ENCODE results near the gene CDH4. TPM values are rescaled to one million over a fixed set of nuclear protein-coding genes. Genes with fewer than 3 reads are reported as not detected.

Gene CDH4
- total RNA-seq, 1 experiment from 2014 or later = 25.0 TPM

GRCh38 chr20:61628901-61629601 is 377.0 kb downstream of the CDH4 start:
- intact Hi-C loops (cut with micrococcal nuclease) = no loop called here
- H3K4me3 Mint-ChIP-seq (ENCODE audit: unreplicated experiment) = no peak overlapping the region
- BruUV-seq (replicated peaks) = no TSS peak
- ChIA-PET CTCF (interaction anchor here (0.6 kb wide), 1 partner anchor 122 kb away, joined by 3 read pairs; no protein-coding TSS in a partner anchor), POLR2A (no interaction called here)
- no peaks in the 10 kb centered on the region for H3K27me3 Mint-ChIP-seq (ENCODE audit: insufficient read depth, unreplicated experiment)
- no peaks in the 10 kb centered on the region for H3K4me1 Mint-ChIP-seq (ENCODE audit: insufficient read depth, unreplicated experiment)
- H3K27ac Mint-ChIP-seq (ENCODE audit: low read depth, unreplicated experiment) = no peak overlapping the region
- peaks cover 9% of the 10 kb centered on the region for H3K9me3 Mint-ChIP-seq (ENCODE audit: unreplicated experiment)
- H3K36me3 Mint-ChIP-seq (ENCODE audit: insufficient read depth, unreplicated experiment) = no peaks in the 10 kb centered on the region
- TF ChIP-seq CTCF (IDR thresholded peaks at IDR 0.05; ENCODE audit: unreplicated experiment) = no peak
- DNase-seq (ENCODE audit: unreplicated experiment) = no peak

GRCh38 chr20:61629602-61630390 is 377.7 kb downstream of the CDH4 start:
- DNase-seq (ENCODE audit: unreplicated experiment) = no peak
- Mint-ChIP-seq H3K27me3 (ENCODE audit: insufficient read depth, unreplicated experiment) (no peaks in the 10 kb centered on the region), H3K9me3 (ENCODE audit: unreplicated experiment) (peaks cover 9% of the 10 kb centered on the region), H3K4me3 (ENCODE audit: unreplicated experiment) (no peak overlapping the region), H3K27ac (ENCODE audit: low read depth, unreplicated experiment) (no peak overlapping the region), H3K36me3 (ENCODE audit: insufficient read depth, unreplicated experiment) (no peaks in the 10 kb centered on the region), H3K4me1 (ENCODE audit: insufficient read depth, unreplicated experiment) (no peaks in the 10 kb centered on the region)
- CTCF ChIA-PET = interaction anchor here (0.6 kb wide), 2 partner anchors 123 to 222 kb away, joined by 3 read pairs; no protein-coding TSS in a partner anchor
- TF ChIP-seq CTCF (IDR thresholded peaks at IDR 0.05; ENCODE audit: unreplicated experiment) = no peak
- no TSS peak for BruUV-seq (replicated peaks)
- intact Hi-C loops (cut with micrococcal nuclease) = no loop called here
- POLR2A ChIA-PET = no interaction called here

- Mint-ChIP-seq H3K4me3 (ENCODE audit: unreplicated experiment) (no peak overlapping the region), H3K27me3 (ENCODE audit: insufficient read depth, unreplicated experiment) (no peaks in the 10 kb centered on the region), H3K27ac (ENCODE audit: low read depth, unreplicated experiment) (no peak overlapping the region), H3K4me1 (ENCODE audit: insufficient read depth, unreplicated experiment) (no peaks in the 10 kb centered on the region), H3K9me3 (ENCODE audit: unreplicated experiment) (peaks cover 9% of the 10 kb centered on the region), H3K36me3 (ENCODE audit: insufficient read depth, unreplicated experiment) (no peaks in the 10 kb centered on the region)
- BruUV-seq (replicated peaks) = no TSS peak
- ChIA-PET POLR2A (no interaction called here), CTCF (interaction anchor here (0.6 kb wide), 1 partner anchor 221 kb away, joined by 3 read pairs; no protein-coding TSS in a partner anchor)
- no peak for DNase-seq (ENCODE audit: unreplicated experiment)
- intact Hi-C loops (cut with micrococcal nuclease) = no loop called here
- no peak for TF ChIP-seq CTCF (IDR thresholded peaks at IDR 0.05; ENCODE audit: unreplicated experiment)
Measured at GRCh38 chr20:61630391-61630650, 378.3 kb downstream of the CDH4 start.

- POLR2A ChIA-PET = no interaction called here
- H3K4me1 Mint-ChIP-seq (ENCODE audit: insufficient read depth, unreplicated experiment) = no peaks in the 10 kb centered on the region
- H3K27ac Mint-ChIP-seq (ENCODE audit: low read depth, unreplicated experiment) = no peak overlapping the region
- no peaks in the 10 kb centered on the region for H3K27me3 Mint-ChIP-seq (ENCODE audit: insufficient read depth, unreplicated experiment)
- TF ChIP-seq CTCF (IDR thresholded peaks at IDR 0.05; ENCODE audit: unreplicated experiment) = no peak
- CTCF ChIA-PET = no interaction called here
- no peak for DNase-seq (ENCODE audit: unreplicated experiment)
- no peaks in the 10 kb centered on the region for H3K36me3 Mint-ChIP-seq (ENCODE audit: insufficient read depth, unreplicated experiment)
- intact Hi-C loops (cut with micrococcal nuclease) = no loop called here
- BruUV-seq (replicated peaks) = no TSS peak
- peaks cover 9% of the 10 kb centered on the region for H3K9me3 Mint-ChIP-seq (ENCODE audit: unreplicated experiment)
- H3K4me3 Mint-ChIP-seq (ENCODE audit: unreplicated experiment) = no peak overlapping the region
Measured at GRCh38 chr20:61630816-61631215, 378.8 kb downstream of the CDH4 start.

Data from MCF 10A (cell line).